ENCODE measurements around the gene CEP85.
"Not testable (repeated sequence)": the region's sequence is repeated elsewhere in the genome, so short reads cannot be mapped to it uniquely, and the experiment has no call there.

The CEP85 gene

GRCh38 chr1:26221094-26221493 is 12.9 kb upstream of the CEP85 start:
- no peak for DNase-seq (ENCODE audit: low read depth in 3 of 3)

- DNase-seq (ENCODE audit: low read depth in 3 of 3): no peak
Observed at GRCh38 chr1:26224606-26225005, 9.4 kb upstream of the CEP85 start.

DNA sequence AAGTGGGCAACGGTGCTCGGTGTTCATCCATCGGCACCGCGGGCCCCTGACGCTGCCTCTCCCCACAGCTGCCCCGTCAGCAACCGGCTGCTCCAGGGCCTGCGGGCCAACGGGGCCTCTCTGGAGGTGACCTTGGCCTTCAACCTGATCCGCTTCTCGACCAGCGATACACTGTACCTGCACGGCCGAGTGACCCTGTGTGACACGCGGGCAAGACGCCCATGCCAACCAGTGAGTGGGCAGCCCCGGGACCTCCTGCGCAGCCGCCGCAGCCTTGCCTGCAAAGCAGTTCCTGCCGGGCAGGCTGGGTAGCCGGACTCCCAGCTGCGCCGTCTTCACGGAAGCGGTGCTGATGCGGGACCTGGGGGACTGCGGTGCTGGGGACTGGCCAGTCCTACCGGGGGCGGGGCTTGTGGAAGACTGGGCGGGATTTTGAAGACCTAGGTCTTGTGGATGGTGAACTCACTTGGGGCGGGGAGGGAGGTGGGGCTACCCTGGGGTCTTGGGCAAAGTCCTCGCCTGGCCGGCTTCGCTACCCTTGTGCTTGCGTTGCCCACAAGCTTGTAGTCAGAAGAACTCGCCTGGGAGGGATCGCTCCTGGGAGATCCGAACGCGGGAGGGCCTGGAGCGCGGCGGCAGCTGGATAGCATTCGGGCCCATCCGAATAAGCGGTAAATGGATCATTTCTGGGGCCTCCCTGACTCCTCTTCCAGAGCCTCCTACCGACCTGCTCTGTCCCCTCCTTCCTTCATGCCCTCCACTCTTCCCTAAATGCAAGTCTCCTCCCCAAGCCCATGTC is 8.8 kb upstream of the CEP85 start:
- DNase-seq (ENCODE audit: low read depth in 3 of 3): peak in 2 of 3 donors; percentile 12 to 45

GRCh38 chr1:26230682-26231081 is 3.3 kb upstream of the CEP85 start:
- not testable (repeated sequence) for DNase-seq (ENCODE audit: low read depth in 3 of 3)

DNA sequence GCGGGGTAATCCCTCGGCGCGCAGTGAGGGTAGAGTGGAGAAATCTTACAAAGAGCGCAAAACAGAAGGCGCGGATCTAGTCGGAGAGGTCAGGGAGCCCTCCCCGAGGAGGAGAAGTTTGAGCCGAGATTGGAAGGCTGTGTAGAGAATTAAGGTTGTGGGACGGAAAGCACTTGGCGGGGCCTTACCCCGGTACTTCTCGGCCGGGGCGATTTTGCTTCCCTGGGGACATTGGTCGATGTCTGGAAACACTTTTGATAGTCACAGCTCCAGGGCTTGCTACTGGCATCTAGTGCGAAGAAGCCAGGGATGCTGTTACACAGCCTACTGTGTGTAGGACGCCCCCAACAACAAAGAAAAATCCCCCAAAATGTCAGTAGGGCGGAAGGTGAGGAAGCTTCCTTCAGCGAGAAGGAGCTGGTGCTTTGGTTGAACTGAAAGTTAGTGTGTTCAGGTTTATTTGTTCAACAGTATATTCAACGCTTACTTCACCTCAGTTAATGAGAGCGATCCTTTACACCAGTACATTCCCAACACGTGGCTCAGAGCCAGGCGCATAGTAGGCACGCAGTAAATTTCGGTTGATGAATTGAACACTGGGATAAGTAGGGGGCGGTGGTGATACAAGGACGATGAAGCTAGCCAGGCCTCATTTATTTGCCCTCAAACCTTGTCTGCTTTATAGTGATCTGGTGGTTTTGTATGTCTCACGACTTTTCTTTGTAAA is 807 bp downstream of the CEP85 start:
- DNase-seq (ENCODE audit: low read depth in 3 of 3): no peak

- no peak for DNase-seq (ENCODE audit: low read depth in 3 of 3)
Observed at GRCh38 chr1:26237230-26237966, 3.4 kb downstream of the CEP85 start.

- no peak for DNase-seq (ENCODE audit: low read depth in 3 of 3)
Observed at GRCh38 chr1:26239936-26240335, 5.9 kb downstream of the CEP85 start.

DNA sequence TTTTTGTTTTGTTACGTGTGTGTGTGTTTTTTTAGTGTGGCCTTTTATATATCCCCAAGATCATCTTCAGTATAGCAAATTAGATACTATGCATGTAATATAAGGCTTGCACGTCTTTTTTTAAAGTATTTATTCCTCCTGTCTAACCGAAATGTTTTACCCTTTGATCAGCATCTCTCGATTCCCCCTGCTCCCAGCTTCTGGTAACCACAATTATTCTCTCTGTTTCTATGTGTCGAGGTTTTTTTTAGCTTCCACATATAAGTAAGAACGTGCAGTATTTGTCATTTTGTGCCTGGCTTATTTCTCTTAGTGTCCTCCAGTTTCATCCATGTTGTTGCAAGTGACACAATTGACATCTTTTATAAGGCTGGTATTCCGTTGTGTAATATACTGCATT is 18.7 kb downstream of the CEP85 start:
- DNase-seq (ENCODE audit: low read depth in 3 of 3): no peak

DNA sequence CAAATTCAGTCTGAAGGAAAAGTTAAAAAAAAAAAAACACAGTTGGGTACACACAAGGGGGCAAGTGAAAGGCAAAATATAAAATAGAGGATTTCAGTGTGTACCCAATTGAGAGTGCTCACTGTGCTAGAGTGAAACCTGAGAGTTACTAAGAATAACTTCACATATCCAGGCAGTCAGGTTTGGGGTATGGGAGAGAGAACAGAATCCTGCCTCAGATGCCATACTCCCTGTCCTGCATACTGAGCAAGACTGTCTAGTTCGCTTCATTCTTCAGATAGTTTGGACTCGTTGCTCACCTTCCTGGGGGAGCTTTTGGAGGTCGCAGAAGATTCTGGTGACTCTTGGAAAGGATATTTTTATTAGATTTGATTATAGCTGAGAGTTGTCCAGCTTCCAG is 20.4 kb downstream of the CEP85 start:
- no peak for DNase-seq (ENCODE audit: low read depth in 3 of 3)

DNA sequence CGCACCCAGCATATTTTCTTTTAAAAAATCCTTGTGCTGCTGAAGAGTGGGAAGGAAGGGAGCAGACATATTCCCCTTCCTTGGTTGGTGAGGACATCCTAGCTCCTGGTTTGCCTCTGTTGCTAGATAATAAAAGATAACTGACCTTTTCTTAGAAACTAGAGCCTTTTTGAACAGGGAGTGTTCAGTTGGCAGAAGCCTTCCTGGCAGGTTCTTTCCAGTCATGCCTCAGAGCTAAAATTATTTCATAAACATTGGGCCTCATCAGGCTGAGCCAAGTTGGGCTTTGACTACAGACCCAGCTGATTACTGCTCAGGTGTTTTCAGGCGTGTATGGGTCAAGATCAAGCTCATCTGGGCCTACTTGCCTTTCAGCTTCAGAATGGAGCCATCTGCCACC is 23.2 kb downstream of the CEP85 start:
- DNase-seq (ENCODE audit: low read depth in 3 of 3): no peak

- no peak for DNase-seq (ENCODE audit: low read depth in 3 of 3)
Observed at GRCh38 chr1:26259005-26259404, 25.0 kb downstream of the CEP85 start.

DNA sequence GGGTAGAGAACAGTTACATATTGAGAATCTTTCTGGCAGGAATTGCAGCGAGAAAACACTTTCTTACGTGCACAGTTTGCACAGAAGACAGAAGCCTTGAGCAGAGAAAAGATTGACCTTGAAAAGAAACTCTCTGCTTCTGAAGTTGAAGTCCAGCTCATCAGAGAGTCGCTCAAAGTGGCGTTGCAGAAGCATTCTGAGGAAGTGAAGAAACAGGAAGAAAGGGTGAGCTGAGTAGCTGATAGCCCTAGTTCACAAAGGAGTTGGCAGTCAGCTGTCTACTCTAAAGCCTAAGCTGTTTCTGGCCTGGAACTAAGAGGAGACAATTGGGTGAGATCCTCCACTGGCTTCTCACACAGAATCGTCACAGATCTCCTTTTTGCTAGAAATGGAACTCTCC is 25.6 kb downstream of the CEP85 start:
- DNase-seq (ENCODE audit: low read depth in 3 of 3): no peak

- no peak for DNase-seq (ENCODE audit: low read depth in 3 of 3)
Observed at GRCh38 chr1:26263212-26263611, 29.2 kb downstream of the CEP85 start.

DNA sequence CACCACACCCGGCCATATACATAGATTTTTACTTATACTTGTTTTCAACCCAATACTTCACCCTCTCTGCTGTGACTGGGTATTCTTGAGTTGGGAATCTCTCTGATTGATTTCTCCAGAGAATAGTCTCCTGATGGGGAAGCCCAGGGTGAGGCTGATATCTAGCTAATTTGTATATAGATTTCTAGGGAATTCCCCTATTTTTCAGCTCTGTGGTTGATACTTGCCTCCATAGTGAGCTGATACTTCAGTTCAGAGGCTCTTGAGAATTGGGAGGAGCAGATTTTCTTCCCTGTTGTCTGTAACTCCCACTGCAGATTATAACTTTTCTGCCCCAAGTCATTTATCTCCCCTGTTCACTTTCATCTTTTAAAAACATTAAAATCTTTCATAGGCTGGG is 31.4 kb downstream of the CEP85 start:
- no peak for DNase-seq (ENCODE audit: low read depth in 3 of 3)

DNA sequence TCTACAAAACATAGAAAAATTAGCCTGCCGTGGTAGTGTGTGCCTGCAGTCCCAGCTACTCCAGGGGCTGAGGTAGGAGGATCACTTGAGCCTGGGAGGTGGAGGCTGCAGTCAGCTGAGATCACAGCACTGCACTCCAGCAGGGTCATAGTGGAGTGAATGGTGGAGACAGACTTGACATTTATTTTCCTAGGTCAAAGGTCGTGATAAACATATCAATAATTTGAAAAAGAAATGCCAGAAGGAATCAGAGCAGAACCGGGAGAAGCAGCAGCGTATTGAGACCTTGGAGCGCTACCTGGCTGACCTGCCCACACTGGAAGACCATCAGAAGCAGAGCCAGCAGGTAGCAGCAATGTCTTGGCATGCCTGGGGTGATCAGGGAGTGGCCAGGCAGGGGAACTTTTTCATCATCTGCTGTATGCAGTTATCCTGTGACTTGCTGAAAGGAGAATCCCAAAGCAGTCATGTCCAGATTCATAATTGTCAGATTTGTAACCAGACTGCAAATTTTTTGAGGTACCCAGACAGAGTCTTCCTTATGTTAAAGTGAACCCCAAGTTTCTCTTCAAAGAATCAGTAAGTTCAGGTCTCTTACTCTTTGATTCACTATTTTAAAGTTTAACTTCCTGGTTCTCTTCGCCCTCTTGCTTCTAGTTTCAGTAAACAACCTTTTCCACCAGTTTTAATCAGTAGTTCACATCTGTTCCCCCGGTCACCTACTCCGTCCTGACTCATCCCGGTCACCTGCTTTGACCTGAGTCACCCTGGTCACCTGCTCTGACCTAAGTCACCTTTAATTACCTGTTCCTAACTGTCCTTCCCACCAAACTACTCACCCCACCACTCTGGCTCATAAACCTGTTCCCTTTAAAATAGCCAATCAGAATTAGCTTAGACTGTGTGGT is 34.5 kb downstream of the CEP85 start:
- DNase-seq (ENCODE audit: low read depth in 3 of 3): no peak

GRCh38 chr1:26269198-26269550 is 35.2 kb downstream of the CEP85 start:
- no peak for DNase-seq (ENCODE audit: low read depth in 3 of 3)

DNA sequence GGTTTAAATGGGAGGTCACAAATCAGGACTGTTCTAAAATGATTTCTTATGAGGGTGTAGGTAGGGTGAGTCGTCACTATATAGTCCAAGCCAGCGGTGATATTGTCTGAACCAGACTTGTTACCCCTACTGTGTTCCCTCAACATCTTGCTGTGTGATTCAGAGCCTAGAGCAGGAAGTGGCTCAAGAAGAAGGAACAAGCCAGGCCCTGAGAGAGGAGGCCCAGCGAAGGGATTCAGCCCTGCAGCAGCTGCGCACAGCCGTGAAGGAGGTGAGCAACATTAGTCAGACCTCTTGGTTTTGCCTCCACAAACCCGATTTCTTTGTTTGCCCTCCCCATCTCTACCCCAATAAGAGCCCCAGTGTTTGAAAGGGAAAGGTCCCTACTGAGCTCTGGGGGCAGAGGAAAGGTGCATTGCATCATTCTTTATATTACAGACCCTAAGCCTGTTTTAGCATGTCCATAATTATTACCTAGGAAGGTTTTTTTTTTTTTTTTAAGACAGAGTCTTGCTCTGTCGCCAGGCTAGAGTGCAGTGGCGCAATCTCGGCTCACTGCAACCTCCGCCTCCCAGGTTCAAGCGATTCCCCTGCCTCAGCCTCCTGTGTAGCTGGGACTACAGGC is 40.9 kb downstream of the CEP85 start:
- DNase-seq (ENCODE audit: low read depth in 3 of 3): no peak

DNA sequence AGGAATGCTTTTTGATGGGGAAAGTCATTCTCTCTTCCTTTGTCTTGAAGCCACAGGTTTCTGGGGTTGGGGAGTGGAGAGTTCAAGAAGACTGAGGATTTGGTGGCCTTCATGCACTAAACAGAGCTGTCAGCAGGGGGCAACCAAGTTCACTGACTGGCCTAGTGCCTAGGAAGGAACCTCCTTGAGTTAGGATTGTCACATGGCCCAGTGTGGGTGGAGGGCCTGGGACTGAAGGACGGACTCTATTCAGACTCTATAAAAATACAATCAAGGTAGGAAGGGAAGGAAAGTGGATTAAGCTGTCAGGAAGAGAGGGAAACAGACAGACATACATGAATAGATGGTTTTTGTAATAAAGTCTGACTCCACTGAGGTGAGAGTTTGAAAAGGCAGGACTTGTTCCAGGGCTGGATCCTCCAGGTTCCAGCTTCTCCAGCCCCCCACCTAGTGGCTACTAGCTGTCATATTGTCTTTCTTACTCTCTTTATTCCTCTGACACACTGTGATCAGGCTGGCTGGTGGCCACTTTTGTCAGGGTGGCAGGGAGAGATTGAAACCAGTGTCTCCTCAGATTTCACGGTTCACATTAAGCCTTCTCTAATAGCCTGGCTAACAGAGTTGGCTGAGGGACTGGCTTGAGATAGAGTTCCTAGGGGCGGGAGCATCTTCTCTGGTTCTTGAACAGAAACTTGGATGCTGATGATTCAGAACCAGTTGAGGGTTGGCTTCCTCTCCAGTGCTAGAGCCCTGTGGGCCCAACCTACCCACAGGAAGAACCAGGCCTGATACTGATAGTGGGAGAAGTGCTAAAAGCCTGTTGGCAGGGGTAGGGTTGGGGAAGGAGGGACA is 41.8 kb downstream of the CEP85 start:
- peak; percentile 63 to 80 (median 63) for DNase-seq (ENCODE audit: low read depth in 3 of 3)

GRCh38 chr1:26276432-26276838 is 42.4 kb downstream of the CEP85 start:
- no peak for DNase-seq (ENCODE audit: low read depth in 3 of 3)

GRCh38 chr1:26277261-26277661 is 43.3 kb downstream of the CEP85 start:
- no peak for DNase-seq (ENCODE audit: low read depth in 3 of 3)

Data from stimulated activated CD4-positive, alpha-beta T cell treated with anti-CD3 and anti-CD28 coated beads, TNF-alpha, amount 100 ng/mL, for 48 hours (primary cell).